ENCODE data around the gene SIRT6.
"Not testable (repeated sequence)": the region's sequence is repeated elsewhere in the genome, so short reads cannot be mapped to it uniquely, and the experiment has no call there.

SIRT6 gene

DNA sequence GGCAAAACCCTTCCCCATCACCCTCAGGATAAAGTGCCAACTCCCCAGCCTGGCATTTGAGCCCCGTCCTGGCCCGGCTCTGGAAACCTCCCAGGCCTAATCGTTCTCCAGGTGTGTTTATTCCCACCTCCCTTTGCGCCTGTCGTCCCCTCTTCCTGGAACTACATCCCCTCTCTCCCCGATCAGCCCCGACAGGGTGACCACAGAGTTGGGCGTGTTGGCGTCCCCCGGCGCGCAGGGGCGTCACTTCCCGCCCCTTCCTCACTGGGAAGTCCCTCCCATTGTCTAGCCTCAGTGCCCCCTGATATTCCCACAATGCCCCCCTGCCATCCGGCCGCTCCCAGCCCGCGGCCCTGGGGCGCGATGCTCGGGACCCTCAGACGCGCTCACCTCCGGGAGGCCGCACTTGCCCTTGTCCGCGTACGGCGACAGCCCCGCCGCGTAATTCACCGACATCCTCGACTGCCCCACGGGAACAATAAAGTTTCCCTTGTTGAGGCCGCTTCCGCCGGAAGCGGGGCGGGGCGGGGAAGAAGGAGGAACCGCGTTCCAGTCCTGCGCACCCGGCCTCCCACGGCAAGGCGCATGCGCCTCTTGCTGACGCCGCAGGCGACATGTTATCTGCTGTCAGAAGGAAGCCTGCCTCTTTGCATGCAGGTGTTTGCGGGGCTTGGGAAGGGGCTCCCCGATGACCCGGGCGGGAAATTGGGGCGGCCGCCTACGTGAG is at the start of gene SIRT6, which contains the start of gene ANKRD24:
TSS of gene SIRT6 (minus strand) at position 480 of the 727 bp plus-strand sequence. CDS start at position 456, 24 bp downstream.
TSS of gene ANKRD24 (plus strand) at position 606 of the 727 bp plus-strand sequence. CDS start 3,737 bp downstream, outside the sequence.
- Mint-ChIP-seq H3K4me3 (peak within 1 kb of the TSS; percentile 98), H3K9me3 (no peaks in the 10 kb centered on the region), H3K36me3 (ENCODE audit: low read depth) (peaks cover 17% of the 10 kb centered on the region), H3K4me1 (ENCODE audit: low read depth) (peaks cover 21% of the 10 kb centered on the region), H3K27ac (peak within 1 kb of the TSS; percentile 94), H3K27me3 (ENCODE audit: low read depth) (no peaks in the 10 kb centered on the region)

DNA sequence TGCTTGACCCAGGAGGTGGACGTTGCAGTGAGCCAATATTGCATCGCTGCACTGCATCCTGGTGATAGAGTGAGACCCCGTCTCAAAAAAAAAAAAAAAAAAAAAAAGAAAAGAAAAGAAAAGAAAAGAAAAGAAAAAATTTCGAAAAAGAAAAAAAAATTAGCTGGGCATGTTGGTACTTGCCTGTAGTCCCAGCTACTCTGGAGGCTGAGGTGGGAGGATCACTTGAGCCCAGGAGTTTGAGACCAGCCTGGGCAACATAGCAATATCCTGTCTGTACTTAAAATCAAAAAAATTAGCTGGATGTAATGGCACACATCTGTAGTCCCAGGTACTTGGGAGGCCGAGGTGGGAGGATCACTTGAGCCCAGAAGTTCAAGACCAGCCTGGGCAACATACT is 49.8 kb upstream of the SIRT6 start:
- not testable (repeated sequence) for H3K36me3 Mint-ChIP-seq (ENCODE audit: low read depth); H3K9me3 Mint-ChIP-seq; H3K4me3 Mint-ChIP-seq; H3K27me3 Mint-ChIP-seq (ENCODE audit: low read depth)
- Mint-ChIP-seq H3K27ac (peak overlapping the region; percentile 23), H3K4me1 (ENCODE audit: low read depth) (peaks cover 15% of the 10 kb centered on the region)

DNA sequence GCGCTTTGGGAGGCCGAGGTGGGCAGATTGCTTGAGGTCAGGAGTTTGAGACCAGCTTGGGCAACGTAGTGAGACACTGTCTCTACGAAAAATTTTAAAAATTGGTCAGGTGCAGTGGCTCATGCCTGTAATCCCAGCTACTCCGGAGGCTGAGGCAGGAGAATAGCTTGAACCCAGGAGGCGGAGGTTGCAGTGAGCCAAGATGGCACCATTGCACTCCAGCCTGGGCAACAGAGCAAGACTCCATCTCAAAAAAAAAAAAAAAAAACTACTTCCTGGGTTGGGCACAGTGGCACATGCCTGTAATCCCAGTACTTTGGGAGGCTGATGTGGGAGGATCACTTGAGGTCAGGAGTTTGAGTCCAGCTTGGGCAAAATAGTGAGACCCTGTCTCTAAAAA is 49.2 kb upstream of the SIRT6 start:
- H3K4me1 Mint-ChIP-seq (ENCODE audit: low read depth), result peaks cover 16% of the 10 kb centered on the region
- H3K36me3 Mint-ChIP-seq (ENCODE audit: low read depth); H3K4me3 Mint-ChIP-seq; H3K27me3 Mint-ChIP-seq (ENCODE audit: low read depth); H3K9me3 Mint-ChIP-seq; H3K27ac Mint-ChIP-seq: not testable (repeated sequence)

DNA sequence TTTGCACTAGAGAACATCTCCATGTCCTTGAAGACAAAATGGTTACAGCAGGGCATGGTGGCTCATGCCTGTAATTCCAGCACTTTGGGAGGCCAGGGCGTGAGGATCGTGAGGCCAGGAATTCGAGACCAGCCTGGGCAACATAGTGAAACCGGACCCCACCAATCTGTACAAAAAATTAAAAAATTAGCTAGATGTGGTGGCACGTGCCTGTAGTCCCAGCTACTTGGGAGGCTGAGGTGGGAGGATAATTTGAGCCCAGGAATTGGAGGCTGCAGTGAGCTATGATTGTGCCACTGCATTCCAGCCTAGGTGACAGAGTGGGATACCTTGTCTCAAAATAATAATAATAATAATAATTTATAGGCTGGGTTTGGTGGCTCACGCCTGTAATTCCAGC is 47.9 kb upstream of the SIRT6 start:
- not testable (repeated sequence) for H3K27ac Mint-ChIP-seq; H3K36me3 Mint-ChIP-seq (ENCODE audit: low read depth)

DNA sequence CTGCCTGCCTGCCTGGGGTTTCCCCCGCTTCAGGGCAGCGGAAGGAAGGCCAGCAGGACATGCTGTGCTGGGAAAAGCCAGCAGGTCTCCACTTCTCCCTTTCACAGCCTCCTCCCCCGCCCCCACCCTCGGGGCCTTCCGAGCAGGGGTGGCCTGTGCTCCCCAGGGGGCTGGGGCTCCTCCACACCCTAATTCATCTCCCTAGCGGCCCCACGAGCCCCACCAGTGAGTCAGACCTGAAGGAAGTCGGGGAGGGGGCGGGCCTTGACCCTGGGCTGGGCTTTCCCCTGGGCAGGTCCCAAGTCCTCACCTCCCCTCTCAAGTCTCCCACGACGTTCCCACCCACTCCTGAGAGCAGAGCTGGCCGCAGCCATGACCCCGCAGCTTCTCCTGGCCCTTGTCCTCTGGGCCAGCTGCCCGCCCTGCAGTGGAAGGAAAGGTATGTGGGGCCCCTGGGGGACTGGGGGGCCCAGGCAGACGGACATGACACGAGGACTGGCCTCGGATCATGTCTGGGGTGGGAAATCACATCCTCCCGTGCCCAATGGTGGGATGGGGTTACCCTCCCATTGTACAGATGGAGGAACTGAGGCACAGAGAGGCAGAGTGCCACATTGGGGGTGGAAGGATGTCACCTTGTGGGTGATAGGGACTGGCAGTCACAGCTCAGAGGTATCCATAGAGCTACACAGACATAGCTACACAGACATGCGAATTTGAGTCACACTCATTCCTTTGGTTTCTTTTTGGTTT is 47.0 kb upstream of the SIRT6 start, which contains the start of gene EBI3:
TSS of gene EBI3 (plus strand) at position 345 of the 753 bp plus-strand sequence. CDS start at position 373, 28 bp downstream.
- no peak within 1 kb of the TSS for H3K4me3 Mint-ChIP-seq
- H3K27me3 Mint-ChIP-seq (ENCODE audit: low read depth), result no peaks in the 10 kb centered on the region
- peaks cover 17% of the 10 kb centered on the region for H3K4me1 Mint-ChIP-seq (ENCODE audit: low read depth)
- no peaks in the 10 kb centered on the region for H3K9me3 Mint-ChIP-seq
- peak within 1 kb of the TSS; percentile 80 for H3K27ac Mint-ChIP-seq
- no peaks in the 10 kb centered on the region for H3K36me3 Mint-ChIP-seq (ENCODE audit: low read depth)

More for the DNA sequence above, 47.9 kb upstream of the SIRT6 start:
- not testable (repeated sequence) for H3K9me3 Mint-ChIP-seq; H3K27me3 Mint-ChIP-seq (ENCODE audit: low read depth); H3K4me3 Mint-ChIP-seq
- H3K4me1 Mint-ChIP-seq (ENCODE audit: low read depth), result peaks cover 17% of the 10 kb centered on the region

DNA sequence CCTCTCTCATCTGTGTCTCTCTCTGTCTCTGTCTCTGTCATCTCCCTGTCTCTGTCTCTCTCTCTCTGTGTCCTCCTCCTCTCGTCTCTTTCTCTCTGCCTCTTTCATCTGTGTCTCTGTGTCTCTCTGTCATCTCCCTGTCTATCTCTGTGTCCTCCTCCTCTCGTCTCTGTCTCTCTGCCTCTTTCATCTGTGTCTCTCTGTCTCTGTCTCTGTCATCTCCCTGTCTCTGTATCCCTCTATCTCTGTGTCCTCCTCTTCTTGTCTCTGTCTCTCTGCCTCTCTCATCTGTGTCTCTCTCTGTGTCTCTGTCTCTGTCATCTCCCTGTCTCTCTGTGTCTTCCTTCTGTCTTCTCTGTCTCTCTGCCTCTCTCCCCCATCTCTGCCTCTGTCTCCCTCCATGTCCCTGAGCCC is 46.4 kb upstream of the SIRT6 start:
- no peaks in the 10 kb centered on the region for H3K36me3 Mint-ChIP-seq (ENCODE audit: low read depth)
- no peak overlapping the region for H3K4me3 Mint-ChIP-seq
- no peak overlapping the region for H3K27ac Mint-ChIP-seq
- no peaks in the 10 kb centered on the region for H3K27me3 Mint-ChIP-seq (ENCODE audit: low read depth)
- peaks cover 16% of the 10 kb centered on the region for H3K4me1 Mint-ChIP-seq (ENCODE audit: low read depth)
- H3K9me3 Mint-ChIP-seq, result no peaks in the 10 kb centered on the region

DNA sequence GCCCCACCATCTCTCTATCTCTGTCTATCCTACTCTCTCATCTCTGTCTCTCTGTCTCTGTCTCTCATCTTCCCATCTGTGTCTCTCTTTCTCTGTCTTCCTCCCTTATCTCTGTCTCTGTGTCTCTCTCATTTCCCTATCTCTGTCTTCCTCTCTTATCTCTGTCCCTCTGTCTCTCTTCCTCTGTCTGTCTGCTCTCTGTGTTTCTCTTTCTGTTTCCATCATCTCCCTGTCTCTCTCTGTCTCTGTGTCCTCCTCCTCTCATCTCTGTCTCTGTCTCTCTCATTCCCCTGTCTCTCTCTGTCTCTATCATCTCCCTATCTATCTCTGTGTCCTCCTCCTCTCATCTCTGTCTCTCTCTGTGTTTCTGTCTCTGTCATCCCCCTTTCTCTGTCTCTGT is 45.4 kb upstream of the SIRT6 start:
- H3K36me3 Mint-ChIP-seq (ENCODE audit: low read depth), result no peaks in the 10 kb centered on the region
- no peak overlapping the region for H3K4me3 Mint-ChIP-seq
- no peak overlapping the region for H3K27ac Mint-ChIP-seq
- H3K4me1 Mint-ChIP-seq (ENCODE audit: low read depth), result peaks cover 11% of the 10 kb centered on the region
- no peaks in the 10 kb centered on the region for H3K9me3 Mint-ChIP-seq
- no peaks in the 10 kb centered on the region for H3K27me3 Mint-ChIP-seq (ENCODE audit: low read depth)

DNA sequence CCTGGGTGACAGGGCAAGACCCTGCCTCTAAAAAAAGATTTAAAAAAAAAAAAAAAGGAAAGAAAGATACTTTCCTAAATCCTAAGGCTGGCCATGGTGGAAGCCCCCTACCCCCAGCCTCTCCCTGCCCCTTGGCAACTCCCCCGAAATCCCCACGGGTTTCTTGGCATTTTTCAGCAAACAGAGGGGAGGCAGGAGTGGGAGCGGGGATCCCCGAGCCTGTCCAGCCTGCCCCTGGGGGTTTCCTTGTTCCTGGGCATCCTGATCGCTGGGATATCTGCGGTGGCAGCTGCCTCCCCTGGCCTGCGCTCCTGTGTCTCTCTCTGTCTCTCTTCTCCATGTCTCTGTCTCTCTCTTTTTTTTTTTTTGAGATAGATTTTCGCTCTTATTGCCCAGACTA is 43.5 kb upstream of the SIRT6 start:
- H3K9me3 Mint-ChIP-seq, result no peaks in the 10 kb centered on the region
- H3K36me3 Mint-ChIP-seq (ENCODE audit: low read depth), result no peaks in the 10 kb centered on the region
- H3K4me1 Mint-ChIP-seq (ENCODE audit: low read depth), result peaks cover 9% of the 10 kb centered on the region
- H3K4me3 Mint-ChIP-seq, result no peak overlapping the region
- H3K27ac Mint-ChIP-seq, result no peak overlapping the region
- no peaks in the 10 kb centered on the region for H3K27me3 Mint-ChIP-seq (ENCODE audit: low read depth)

DNA sequence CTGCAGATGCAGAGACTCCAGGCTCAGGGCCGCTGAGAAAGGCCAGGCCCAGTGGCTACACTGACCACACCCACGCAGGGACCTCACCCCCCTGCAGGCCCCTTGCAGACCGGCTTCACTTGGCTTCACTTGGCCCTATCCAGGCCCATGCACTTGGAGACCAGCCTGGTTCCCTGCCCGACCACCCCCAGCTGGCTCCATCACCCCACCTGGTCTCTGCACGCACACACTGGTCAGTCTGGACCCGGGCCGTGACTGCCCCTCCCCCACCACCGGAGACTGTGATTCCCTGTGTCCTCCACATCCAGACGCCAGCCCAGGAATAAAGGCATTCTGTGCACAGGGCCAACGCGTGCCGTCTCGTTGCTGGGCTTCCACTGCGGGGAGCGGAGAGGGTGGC is 42.1 kb upstream of the SIRT6 start:
- H3K9me3 Mint-ChIP-seq, result no peaks in the 10 kb centered on the region
- H3K4me1 Mint-ChIP-seq (ENCODE audit: low read depth), result peaks cover 5% of the 10 kb centered on the region
- no peaks in the 10 kb centered on the region for H3K36me3 Mint-ChIP-seq (ENCODE audit: low read depth)
- no peak overlapping the region for H3K27ac Mint-ChIP-seq
- H3K27me3 Mint-ChIP-seq (ENCODE audit: low read depth), result no peaks in the 10 kb centered on the region
- no peak overlapping the region for H3K4me3 Mint-ChIP-seq

DNA sequence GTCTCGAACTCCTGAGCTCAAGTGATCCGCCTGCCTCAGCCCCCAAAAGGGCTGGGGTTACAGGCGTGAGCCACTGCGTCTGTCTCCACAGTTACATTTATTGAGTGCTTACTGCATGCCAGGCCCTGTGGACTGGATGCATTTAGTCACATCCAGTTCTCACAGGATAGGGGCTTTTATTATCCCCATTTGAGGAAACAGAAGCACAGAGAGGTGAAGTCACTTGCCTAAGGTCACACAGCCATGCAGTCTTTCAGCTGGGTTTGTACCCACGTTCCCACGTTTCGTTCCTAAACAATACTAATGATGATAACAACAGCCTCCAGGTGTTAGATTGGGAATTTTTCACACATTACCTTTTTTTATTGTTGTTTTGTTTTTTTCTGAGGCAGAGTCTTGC is 37.8 kb upstream of the SIRT6 start:
- Mint-ChIP-seq H3K4me1 (ENCODE audit: low read depth) (no peaks in the 10 kb centered on the region), H3K27ac (no peak overlapping the region), H3K27me3 (ENCODE audit: low read depth) (no peaks in the 10 kb centered on the region), H3K36me3 (ENCODE audit: low read depth) (no peaks in the 10 kb centered on the region), H3K9me3 (no peaks in the 10 kb centered on the region), H3K4me3 (no peak overlapping the region)

DNA sequence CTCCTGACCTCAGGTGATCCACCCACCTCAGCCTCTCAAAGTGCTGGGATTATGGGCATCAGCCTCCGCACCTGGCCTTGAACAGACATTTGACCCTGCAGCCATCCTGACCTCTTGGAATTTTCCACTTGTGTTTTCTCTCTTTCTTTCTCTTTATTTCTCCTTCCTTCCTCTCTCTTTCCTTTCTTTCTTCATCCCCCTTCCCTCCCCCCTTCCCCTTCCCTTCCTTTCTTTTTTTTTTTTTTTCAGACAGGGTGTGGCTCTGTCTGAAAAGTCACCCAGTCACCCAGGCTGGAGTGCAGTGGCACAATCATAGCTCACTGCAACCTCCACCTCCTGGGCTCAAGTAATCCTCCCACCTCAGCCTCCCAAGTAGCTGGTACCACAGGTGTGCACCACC is 36.2 kb upstream of the SIRT6 start:
- not testable (repeated sequence) for H3K9me3 Mint-ChIP-seq; H3K4me3 Mint-ChIP-seq; H3K36me3 Mint-ChIP-seq (ENCODE audit: low read depth); H3K27me3 Mint-ChIP-seq (ENCODE audit: low read depth); H3K4me1 Mint-ChIP-seq (ENCODE audit: low read depth); H3K27ac Mint-ChIP-seq

DNA sequence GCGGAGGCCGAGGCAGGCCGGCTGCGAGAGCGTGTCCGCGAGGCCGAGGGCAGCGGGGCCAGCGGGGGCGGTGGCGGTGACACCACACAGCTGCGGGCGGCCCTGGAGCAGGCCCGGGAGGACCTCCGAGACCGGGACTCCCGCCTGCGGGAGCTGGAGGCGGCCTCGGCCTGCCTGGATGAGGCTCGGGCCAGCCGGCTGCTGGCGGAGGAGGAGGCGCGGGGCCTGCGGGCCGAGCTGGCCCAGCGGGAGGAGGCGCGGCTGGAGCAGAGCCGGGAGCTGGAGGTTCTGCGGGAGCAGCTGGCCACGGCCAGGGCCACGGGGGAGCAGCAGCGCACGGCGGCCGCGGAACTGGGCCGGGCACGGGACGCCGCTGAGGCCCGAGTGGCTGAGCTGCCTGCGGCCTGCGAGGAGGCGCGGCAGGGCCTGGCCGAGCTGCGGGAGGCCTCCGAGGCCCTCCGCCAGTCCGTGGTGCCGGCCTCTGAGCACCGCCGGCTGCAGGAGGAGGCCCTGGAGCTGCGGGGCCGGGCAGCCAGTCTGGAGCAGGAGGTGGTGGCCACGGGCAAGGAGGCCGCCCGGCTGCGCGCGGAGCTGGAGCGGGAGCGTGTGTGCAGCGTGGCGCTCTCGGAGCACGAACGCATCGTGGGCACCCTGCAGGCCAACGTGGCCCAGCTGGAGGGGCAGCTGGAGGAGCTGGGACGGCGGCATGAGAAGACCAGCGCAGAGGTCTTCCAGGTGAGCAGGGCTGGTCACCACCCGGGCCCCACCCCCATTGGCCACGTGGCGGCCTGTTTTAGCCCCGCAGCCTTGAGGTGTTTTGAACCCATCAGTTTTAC is 35.3 kb upstream of the SIRT6 start:
- H3K36me3 Mint-ChIP-seq (ENCODE audit: low read depth), result no peaks in the 10 kb centered on the region
- no peaks in the 10 kb centered on the region for H3K9me3 Mint-ChIP-seq
- H3K4me3 Mint-ChIP-seq, result no peak overlapping the region

DNA sequence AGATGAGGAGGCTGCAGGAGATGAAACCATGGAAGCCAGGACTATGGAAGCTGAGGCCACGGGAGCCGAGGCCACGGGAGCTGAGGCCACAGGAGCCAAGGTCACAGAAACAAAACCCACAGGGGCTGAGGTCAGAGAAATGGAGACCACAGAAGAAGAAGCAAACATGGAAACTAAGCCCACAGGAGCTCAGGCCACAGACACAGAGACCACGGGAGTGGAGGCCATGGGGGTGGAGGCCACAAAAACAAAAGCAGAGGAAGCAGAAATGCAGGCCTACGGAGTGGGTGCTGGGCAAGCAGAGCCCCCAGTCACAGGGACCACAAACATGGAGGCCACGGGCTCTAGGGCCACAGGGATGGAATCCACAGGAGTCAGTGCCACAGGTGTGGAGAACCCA is 34.5 kb upstream of the SIRT6 start:
- Mint-ChIP-seq H3K9me3 (no peaks in the 10 kb centered on the region), H3K27me3 (ENCODE audit: low read depth) (no peaks in the 10 kb centered on the region), H3K4me1 (ENCODE audit: low read depth) (no peaks in the 10 kb centered on the region), H3K4me3 (no peak overlapping the region), H3K36me3 (ENCODE audit: low read depth) (no peaks in the 10 kb centered on the region), H3K27ac (no peak overlapping the region)

More for the DNA sequence above, 35.3 kb upstream of the SIRT6 start:
- H3K27me3 Mint-ChIP-seq (ENCODE audit: low read depth), result no peaks in the 10 kb centered on the region
- H3K27ac Mint-ChIP-seq, result no peak overlapping the region
- H3K4me1 Mint-ChIP-seq (ENCODE audit: low read depth), result no peaks in the 10 kb centered on the region

DNA sequence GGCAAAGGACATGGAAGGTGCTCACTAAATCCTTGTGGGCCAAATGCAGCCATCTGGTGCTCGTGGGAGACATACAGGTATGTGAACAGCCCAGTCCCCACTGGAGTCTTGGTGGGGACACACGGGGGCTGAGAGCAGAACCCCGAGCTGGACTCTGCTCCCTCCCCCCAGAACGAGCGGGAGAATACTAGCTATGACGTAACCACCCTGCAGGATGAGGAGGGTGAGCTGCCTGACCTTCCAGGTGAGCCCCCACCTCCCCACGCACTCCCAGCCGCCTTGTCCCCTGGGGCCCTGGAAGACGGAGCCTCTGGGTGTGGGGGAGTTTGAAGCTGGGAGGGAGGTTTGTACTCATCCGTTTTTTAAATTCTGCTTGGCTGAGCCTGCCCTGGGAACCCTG is 33.4 kb upstream of the SIRT6 start:
- H3K27me3 Mint-ChIP-seq (ENCODE audit: low read depth), result no peaks in the 10 kb centered on the region
- no peaks in the 10 kb centered on the region for H3K9me3 Mint-ChIP-seq
- no peaks in the 10 kb centered on the region for H3K36me3 Mint-ChIP-seq (ENCODE audit: low read depth)
- H3K27ac Mint-ChIP-seq, result no peak overlapping the region
- no peaks in the 10 kb centered on the region for H3K4me1 Mint-ChIP-seq (ENCODE audit: low read depth)
- no peak overlapping the region for H3K4me3 Mint-ChIP-seq
